ENCODE results near the gene UBXN10.

Gene UBXN10

GRCh38 chr1:20233394-20233793 is 47.5 kb downstream of the UBXN10 start:
- Histone ChIP-seq H3K36me3 (ENCODE audit: control insufficient read depth in 2 of 2, insufficient read depth in 2 of 2, low read length in 2 of 2) (no peaks in the 10 kb centered on the region), H3K9ac (ENCODE audit: low read depth in 1 of 2, low read length in 2 of 2) (no peak overlapping the region), H3K27me3 (ENCODE audit: control insufficient read depth in 2 of 2, insufficient read depth in 2 of 2, low read length in 2 of 2) (peaks cover 0 to 2% of the 10 kb centered on the region in 2 donors), H3K4me1 (ENCODE audit: control insufficient read depth in 2 of 2, insufficient read depth in 2 of 2, low read length in 2 of 2) (peaks cover 0 to 15% of the 10 kb centered on the region in 2 donors), H3K9me3 (ENCODE audit: control insufficient read depth in 2 of 2, low read length in 2 of 2) (no peaks in the 10 kb centered on the region), H3K4me3 (ENCODE audit: low read length in 2 of 2) (no peak overlapping the region), H3K27ac (ENCODE audit: low read depth in 2 of 2, low read length in 2 of 2) (peak overlapping the region; percentile 76 to 89)

GRCh38 chr1:20233866-20234265 is 48.0 kb downstream of the UBXN10 start:
- Histone ChIP-seq H3K9ac (ENCODE audit: low read depth in 1 of 2, low read length in 2 of 2) (no peak overlapping the region), H3K9me3 (ENCODE audit: control insufficient read depth in 2 of 2, low read length in 2 of 2) (no peaks in the 10 kb centered on the region), H3K27ac (ENCODE audit: low read depth in 2 of 2, low read length in 2 of 2) (peak overlapping the region in 1 of 2 donors; percentile 76), H3K4me3 (ENCODE audit: low read length in 2 of 2) (no peak overlapping the region), H3K4me1 (ENCODE audit: control insufficient read depth in 2 of 2, insufficient read depth in 2 of 2, low read length in 2 of 2) (peaks cover 0 to 15% of the 10 kb centered on the region in 2 donors), H3K36me3 (ENCODE audit: control insufficient read depth in 2 of 2, insufficient read depth in 2 of 2, low read length in 2 of 2) (no peaks in the 10 kb centered on the region), H3K27me3 (ENCODE audit: control insufficient read depth in 2 of 2, insufficient read depth in 2 of 2, low read length in 2 of 2) (no peaks in the 10 kb centered on the region)

GRCh38 chr1:20234788-20235535 is 49.1 kb downstream of the UBXN10 start:
- no peaks in the 10 kb centered on the region for H3K36me3 ChIP-seq (ENCODE audit: control insufficient read depth in 2 of 2, insufficient read depth in 2 of 2, low read length in 2 of 2)
- no peak overlapping the region for H3K4me3 ChIP-seq (ENCODE audit: low read length in 2 of 2)
- no peaks in the 10 kb centered on the region for H3K27me3 ChIP-seq (ENCODE audit: control insufficient read depth in 2 of 2, insufficient read depth in 2 of 2, low read length in 2 of 2)
- H3K9me3 ChIP-seq (ENCODE audit: control insufficient read depth in 2 of 2, low read length in 2 of 2): no peaks in the 10 kb centered on the region
- peaks cover 0 to 15% of the 10 kb centered on the region in 2 donors for H3K4me1 ChIP-seq (ENCODE audit: control insufficient read depth in 2 of 2, insufficient read depth in 2 of 2, low read length in 2 of 2)
- H3K9ac ChIP-seq (ENCODE audit: low read depth in 1 of 2, low read length in 2 of 2): no peak overlapping the region
- no peak overlapping the region for H3K27ac ChIP-seq (ENCODE audit: low read depth in 2 of 2, low read length in 2 of 2)

- H3K4me3 ChIP-seq (ENCODE audit: low read length in 2 of 2): no peak overlapping the region
- H3K27ac ChIP-seq (ENCODE audit: low read depth in 2 of 2, low read length in 2 of 2): no peak overlapping the region
- H3K9ac ChIP-seq (ENCODE audit: low read depth in 1 of 2, low read length in 2 of 2): no peak overlapping the region
- peaks cover 0 to 3% of the 10 kb centered on the region in 2 donors for H3K27me3 ChIP-seq (ENCODE audit: control insufficient read depth in 2 of 2, insufficient read depth in 2 of 2, low read length in 2 of 2)
- H3K4me1 ChIP-seq (ENCODE audit: control insufficient read depth in 2 of 2, insufficient read depth in 2 of 2, low read length in 2 of 2): peaks cover 0 to 15% of the 10 kb centered on the region in 2 donors
- no peaks in the 10 kb centered on the region for H3K9me3 ChIP-seq (ENCODE audit: control insufficient read depth in 2 of 2, low read length in 2 of 2)
- H3K36me3 ChIP-seq (ENCODE audit: control insufficient read depth in 2 of 2, insufficient read depth in 2 of 2, low read length in 2 of 2): no peaks in the 10 kb centered on the region
Observed at GRCh38 chr1:20237646-20238045, 51.8 kb downstream of the UBXN10 start.

- no peaks in the 10 kb centered on the region for H3K9me3 ChIP-seq (ENCODE audit: control insufficient read depth in 2 of 2, low read length in 2 of 2)
- no peak overlapping the region for H3K27ac ChIP-seq (ENCODE audit: low read depth in 2 of 2, low read length in 2 of 2)
- peaks cover 0 to 5% of the 10 kb centered on the region in 2 donors for H3K27me3 ChIP-seq (ENCODE audit: control insufficient read depth in 2 of 2, insufficient read depth in 2 of 2, low read length in 2 of 2)
- no peak overlapping the region for H3K4me3 ChIP-seq (ENCODE audit: low read length in 2 of 2)
- peaks cover 0 to 4% of the 10 kb centered on the region in 2 donors for H3K4me1 ChIP-seq (ENCODE audit: control insufficient read depth in 2 of 2, insufficient read depth in 2 of 2, low read length in 2 of 2)
- no peak overlapping the region for H3K9ac ChIP-seq (ENCODE audit: low read depth in 1 of 2, low read length in 2 of 2)
- no peaks in the 10 kb centered on the region for H3K36me3 ChIP-seq (ENCODE audit: control insufficient read depth in 2 of 2, insufficient read depth in 2 of 2, low read length in 2 of 2)
Observed at GRCh38 chr1:20240012-20240411, 54.1 kb downstream of the UBXN10 start.

GRCh38 chr1:20242890-20243479 is 57.1 kb downstream of the UBXN10 start:
- no peaks in the 10 kb centered on the region for H3K9me3 ChIP-seq (ENCODE audit: control insufficient read depth in 2 of 2, low read length in 2 of 2)
- H3K9ac ChIP-seq (ENCODE audit: low read depth in 1 of 2, low read length in 2 of 2): no peak overlapping the region
- H3K27ac ChIP-seq (ENCODE audit: low read depth in 2 of 2, low read length in 2 of 2): no peak overlapping the region
- H3K4me1 ChIP-seq (ENCODE audit: control insufficient read depth in 2 of 2, insufficient read depth in 2 of 2, low read length in 2 of 2): peaks cover 0 to 4% of the 10 kb centered on the region in 2 donors
- peaks cover 0 to 5% of the 10 kb centered on the region in 2 donors for H3K27me3 ChIP-seq (ENCODE audit: control insufficient read depth in 2 of 2, insufficient read depth in 2 of 2, low read length in 2 of 2)
- H3K4me3 ChIP-seq (ENCODE audit: low read length in 2 of 2): no peak overlapping the region
- H3K36me3 ChIP-seq (ENCODE audit: control insufficient read depth in 2 of 2, insufficient read depth in 2 of 2, low read length in 2 of 2): no peaks in the 10 kb centered on the region

All from mucosa of rectum (tissue), 2 donors.